Sigmoid colon (tissue), 7 donors: ENCODE data around the gene C14orf119. TPM values are rescaled to one million over a fixed set of nuclear protein-coding genes. Genes with fewer than 3 reads are reported as not detected.
"Not testable (repeated sequence)": the region's sequence is repeated elsewhere in the genome, so short reads cannot be mapped to it uniquely, and the experiment has no call there.

ENCODE experiments used
- DNase-seq: peaks from one replicate; pipeline ENCODE4 v3.0.0-alpha.2; 2019
- H3K27ac ChIP-seq, 4 donors: fragments of 200-600 bp; sonication (generic); one replicate each; pipeline ENCODE4 v1.5.1; 2016 to 2019; ENCODE audit warnings: mild to moderate bottlenecking in 1 of 4
- H3K27me3 ChIP-seq, 3 donors: fragments of 200-600 bp; sonication (generic); one replicate each; pipeline ENCODE4 v1.5.1; 2019; ENCODE audit warnings: mild to moderate bottlenecking in 1 of 3
- H3K36me3 ChIP-seq, 4 donors: fragments of 200-600 bp; sonication (generic); one replicate each; pipeline ENCODE4 v1.5.1; 2016 to 2019
- H3K4me1 ChIP-seq, 4 donors: fragments of 200-600 bp; sonication (generic); one replicate each; pipeline ENCODE4 v1.5.1; 2017 to 2019
- H3K4me3 ChIP-seq, 4 donors: fragments of 200-600 bp; sonication (generic); one replicate each; pipeline ENCODE4 v1.5.1; 2017 to 2019; ENCODE audit warnings: mild to moderate bottlenecking in 2 of 4, moderate library complexity in 1 of 4
- H3K9me3 ChIP-seq, 4 donors: fragments of 200-600 bp in 3 of 4; sonication (generic) in 3 of 4; one replicate each; pipeline versions ENCODE4 v1.5.1 to v1.6.1; 2013 to 2019
- CTCF ChIP-seq, 4 experiments: fragments of 450-650 bp in 3 of 4; fragments of 200-600 bp in 1 of 4; IDR thresholded peaks; one replicate each; pipeline ENCODE4 v1.5.1; 2016 to 2019; ENCODE audit warnings: antibody characterized with exemption in 4 of 4, mild to moderate bottlenecking in 3 of 4, moderate library complexity in 2 of 4
- EP300 ChIP-seq, 4 donors: sonication (generic); formaldehyde crosslinking; IDR thresholded peaks; one replicate each; pipeline ENCODE4 v1.6.1; 2017; ENCODE audit warnings: antibody characterized with exemption in 4 of 4
- POLR2A ChIP-seq, 2 donors: fragments of 450-650 bp; IDR thresholded peaks; one replicate each; pipeline ENCODE4 v1.6.1; 2016; ENCODE audit warnings: antibody characterized with exemption in 2 of 2, mild to moderate bottlenecking in 2 of 2, moderate library complexity in 2 of 2
- POLR2AphosphoS5 ChIP-seq, 4 donors: sonication (generic); formaldehyde crosslinking; IDR thresholded peaks; one replicate each; pipeline ENCODE4 v1.6.1; 2017; ENCODE audit warnings: antibody characterized with exemption in 4 of 4
- WGBS, 2 donors: extraction: QIAGEN DNeasy Blood & Tissue Kit; methylation state at CpG; one replicate each; pipeline ENCODE4 v1.1.7; 2013; 5-methylcytosine and 5-hydroxymethylcytosine counted together
- intact Hi-C: fragments of 100-400 bp; cut with DNase I; formaldehyde crosslinking; loops from one replicate; pipeline ENCODE4 v1.15.1; 2023
- polyA plus RNA-seq, 3 donors: library from polyadenylated mRNA; stranded (reverse); fragments of 200-250 nt; gene quantifications; one replicate each; pipeline ENCODE4 v1.2.3, GENCODE V29; 2013
- total RNA-seq, 4 donors: library from RNA; depleted of rRNA; stranded (reverse); fragments of >200 nt; gene quantifications; one replicate each; pipeline ENCODE4 v1.1.0, GENCODE V29; 2016
- donor health status: healthy with polysubstance abuse.
- donor health status: Bipolar disorder and iron deficiency.
- donor health status: healthy.

The C14orf119 gene
- total and polyA plus RNA-seq, 7 donors, result 22.4 to 94.3 (median 38.9) TPM

DNA sequence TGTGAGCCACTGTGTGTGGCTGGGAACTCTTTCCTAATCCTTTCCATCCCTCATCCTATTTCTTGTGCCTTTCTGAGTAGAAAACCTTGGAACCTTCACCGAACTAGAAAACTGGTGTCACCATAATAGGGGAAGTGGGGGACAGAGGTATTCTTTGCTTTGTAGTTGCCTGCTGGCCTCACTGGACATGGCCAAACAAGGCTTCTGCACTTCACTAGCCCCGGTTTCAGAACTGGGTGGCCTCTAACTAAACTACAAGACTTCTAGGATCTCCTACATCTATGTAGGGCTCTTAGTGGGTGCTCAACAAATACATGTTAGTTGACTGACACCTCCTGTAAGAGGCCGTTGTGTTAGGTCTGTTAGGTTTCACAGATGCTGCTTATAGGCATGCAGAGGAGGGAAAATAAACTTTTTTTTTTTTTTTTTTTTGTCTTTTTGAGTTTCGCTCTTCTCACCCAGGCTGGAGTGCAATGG is 10.1 kb downstream of the C14orf119 start:
- peaks cover 0 to 10% (median 9%) of the 10 kb centered on the region in 4 donors for H3K4me1 ChIP-seq
- H3K27me3 ChIP-seq, result no peaks in the 10 kb centered on the region
- H3K4me3 ChIP-seq, result no peak overlapping the region
- H3K27ac ChIP-seq, result peak overlapping the region in 1 of 4 donors; percentile 15
- TF ChIP-seq POLR2A (IDR thresholded peaks at IDR 0.05), result no peak
- TF ChIP-seq EP300 (IDR thresholded peaks at IDR 0.05), result no peak
- no peak for TF ChIP-seq CTCF (IDR thresholded peaks at IDR 0.05)
- no peak for TF ChIP-seq POLR2AphosphoS5 (IDR thresholded peaks at IDR 0.05)
- no peaks in the 10 kb centered on the region for H3K9me3 ChIP-seq
- no peaks in the 10 kb centered on the region for H3K36me3 ChIP-seq
- 85 to 86% methylated on average over 4 of the region's 4 CpGs for WGBS, 2 donors
- DNase-seq, result peak; percentile 13
- intact Hi-C loops, result no loop called here

DNA sequence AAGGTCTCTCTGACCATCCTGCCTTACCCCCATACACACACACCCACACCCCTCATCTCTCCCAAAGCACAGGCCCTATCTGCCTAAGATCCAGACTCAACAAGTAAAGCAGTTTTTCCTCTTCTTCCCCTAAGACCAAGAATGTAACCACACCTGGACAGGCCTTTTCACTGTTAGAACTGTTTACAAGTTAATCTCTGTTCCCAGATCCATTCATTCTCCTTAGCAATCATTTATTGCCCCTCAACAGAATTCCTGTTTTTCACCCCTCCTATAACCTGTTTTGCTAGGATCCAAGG is 11.4 kb downstream of the C14orf119 start:
- Histone ChIP-seq H3K27me3 (peaks cover 0 to 3% (median 0%) of the 10 kb centered on the region in 3 donors), H3K4me3 (no peak overlapping the region)
- no peak for DNase-seq

DNA sequence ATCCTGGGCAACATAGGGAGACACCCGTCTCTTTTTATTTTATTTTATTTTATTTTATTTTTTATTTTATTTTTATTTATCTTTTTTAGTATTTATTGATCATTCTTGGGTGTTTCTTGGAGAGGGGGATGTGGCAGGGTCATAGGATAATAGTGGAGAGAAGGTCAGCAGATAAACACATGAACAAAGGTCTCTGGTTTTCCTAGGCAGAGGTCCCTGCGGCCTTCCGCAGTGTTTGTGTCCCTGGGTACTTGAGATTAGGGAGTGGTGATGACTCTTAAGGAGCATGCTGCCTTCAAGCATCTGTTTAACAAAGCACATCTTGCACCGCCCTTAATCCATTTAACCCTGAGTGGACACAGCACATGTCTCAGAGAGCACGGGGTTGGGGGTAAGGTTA is 12.3 kb downstream of the C14orf119 start:
- intact Hi-C loops, H3K9me3 ChIP-seq, H3K4me3 ChIP-seq, DNase-seq, H3K36me3 ChIP-seq, H3K27ac ChIP-seq, H3K27me3 ChIP-seq: not testable (repeated sequence)
- peaks cover 0 to 10% (median 9%) of the 10 kb centered on the region in 4 donors for H3K4me1 ChIP-seq
- WGBS, 2 donors, result 85 to 89% methylated on average over 1 to 3 of the region's 5 CpGs

More for the DNA sequence above, 11.4 kb downstream of the C14orf119 start:
- H3K9me3 ChIP-seq, result no peaks in the 10 kb centered on the region
- H3K27ac ChIP-seq, result no peak overlapping the region
- H3K36me3 ChIP-seq, result no peaks in the 10 kb centered on the region
- peaks cover 0 to 10% (median 9%) of the 10 kb centered on the region in 4 donors for H3K4me1 ChIP-seq
- intact Hi-C loops, result no loop called here
- TF ChIP-seq CTCF (IDR thresholded peaks at IDR 0.05) (no peak), EP300 (IDR thresholded peaks at IDR 0.05) (no peak), POLR2A (IDR thresholded peaks at IDR 0.05) (no peak), POLR2AphosphoS5 (IDR thresholded peaks at IDR 0.05) (no peak)

DNA sequence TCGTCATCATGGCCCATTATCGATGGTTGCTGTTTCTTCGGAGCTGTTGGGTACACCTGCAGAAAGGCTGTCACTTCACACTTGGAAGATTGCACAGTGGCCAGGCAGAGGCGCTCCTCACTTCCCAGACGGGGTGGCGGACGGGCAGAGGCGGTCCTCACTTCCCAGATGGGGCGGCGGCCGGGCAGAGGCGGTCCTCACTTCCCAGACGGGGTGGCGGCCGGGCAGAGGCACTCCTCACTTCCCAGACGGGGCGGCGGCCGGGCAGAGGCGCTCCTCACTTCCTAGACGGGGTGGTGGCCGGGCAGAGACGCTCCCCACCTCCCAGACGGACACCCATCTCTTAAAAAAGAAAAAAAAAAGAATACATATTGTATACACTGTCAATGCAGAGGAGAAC is 12.9 kb downstream of the C14orf119 start:
- DNase-seq, H3K36me3 ChIP-seq, H3K4me3 ChIP-seq, H3K9me3 ChIP-seq, intact Hi-C loops, H3K27ac ChIP-seq, H3K27me3 ChIP-seq: not testable (repeated sequence)
- 85 to 94% methylated on average over 24 of the region's 24 CpGs for WGBS, 2 donors
- H3K4me1 ChIP-seq, result peaks cover 0 to 10% (median 9%) of the 10 kb centered on the region in 4 donors

- H3K4me3 ChIP-seq, result no peak overlapping the region
- H3K36me3 ChIP-seq, result no peaks in the 10 kb centered on the region
- whole genome bisulfite sequencing, 2 donors, result 86 to 90% methylated on average over 1 of the region's 1 CpG
- intact Hi-C loops, result no loop called here
- no peak for TF ChIP-seq CTCF (IDR thresholded peaks at IDR 0.05)
- no peak for TF ChIP-seq POLR2AphosphoS5 (IDR thresholded peaks at IDR 0.05)
- no peak for TF ChIP-seq POLR2A (IDR thresholded peaks at IDR 0.05)
- peaks cover 0 to 26% (median 3%) of the 10 kb centered on the region in 3 donors for H3K27me3 ChIP-seq
- H3K9me3 ChIP-seq, result no peaks in the 10 kb centered on the region
- DNase-seq, result no peak
- H3K4me1 ChIP-seq, result peaks cover 0 to 5% (median 4%) of the 10 kb centered on the region in 4 donors
- H3K27ac ChIP-seq, result no peak overlapping the region
Measured at GRCh38 chr14:23109769-23110168, 14.5 kb downstream of the C14orf119 start.

DNA sequence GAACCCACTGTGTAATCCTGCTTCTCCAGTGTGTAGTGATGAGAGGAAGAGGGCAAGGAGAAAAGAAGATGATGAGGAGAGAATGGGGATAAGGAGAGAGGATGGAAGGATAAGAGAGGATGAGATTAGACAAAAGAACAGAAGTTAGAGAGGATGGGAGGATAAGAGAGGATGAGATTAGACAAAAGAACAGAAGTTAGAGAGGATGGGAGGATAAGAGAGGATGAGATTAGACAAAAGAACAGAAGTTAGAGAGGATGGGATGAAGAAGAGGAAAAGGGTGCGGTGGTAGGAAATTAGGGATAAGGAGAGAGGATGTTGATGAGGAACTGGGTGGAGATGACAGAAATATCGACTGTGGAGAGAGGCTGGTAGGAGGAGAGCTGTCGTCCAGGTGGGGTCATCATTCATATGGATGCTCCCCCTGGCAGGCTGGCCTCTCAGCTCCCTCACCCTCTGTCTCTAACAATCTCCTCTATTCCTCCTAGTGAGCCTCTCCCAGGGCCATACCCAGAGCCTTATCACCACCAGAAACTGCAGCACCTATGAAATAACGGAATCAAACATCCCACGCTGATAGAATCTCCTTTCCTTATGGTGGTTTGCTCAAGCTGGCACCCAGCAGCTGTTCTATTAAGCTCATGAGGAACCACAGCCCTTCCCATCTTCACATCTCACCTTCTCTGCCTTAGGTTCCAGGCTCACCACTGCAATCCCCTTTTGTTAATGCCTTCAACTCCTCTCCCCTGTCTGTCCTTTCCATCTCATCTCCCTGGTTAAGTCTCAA is 15.5 kb downstream of the C14orf119 start:
- Histone ChIP-seq H3K9me3 (no peaks in the 10 kb centered on the region), H3K4me3 (no peak overlapping the region), H3K27me3 (peaks cover 0 to 26% (median 3%) of the 10 kb centered on the region in 3 donors), H3K27ac (no peak overlapping the region), H3K36me3 (no peaks in the 10 kb centered on the region), H3K4me1 (no peaks in the 10 kb centered on the region)
- no peak for DNase-seq
- TF ChIP-seq POLR2A (IDR thresholded peaks at IDR 0.05) (no peak), POLR2AphosphoS5 (IDR thresholded peaks at IDR 0.05) (no peak), EP300 (IDR thresholded peaks at IDR 0.05) (no peak), CTCF (IDR thresholded peaks at IDR 0.05) (no peak)
- 61% methylated on average over 5 of the region's 5 CpGs for WGBS, 2 donors
- intact Hi-C loops, result no loop called here
